Measurements from ENCODE around the gene GLT8D1.

GRCh38 chr3:52705688-52706686 is at the start of gene GLT8D1, which contains the start of gene SPCS1:
- TF ChIP-seq EZH2phosphoT487 (IDR thresholded peaks at IDR 0.05; ENCODE audit: insufficient read depth, low read depth) (no peak), EZH2 (IDR thresholded peaks at IDR 0.05; ENCODE audit: insufficient read depth, poor library complexity, severe bottlenecking) (no peak)
